ENCODE results near the gene TBC1D9.

TBC1D9 gene

DNA sequence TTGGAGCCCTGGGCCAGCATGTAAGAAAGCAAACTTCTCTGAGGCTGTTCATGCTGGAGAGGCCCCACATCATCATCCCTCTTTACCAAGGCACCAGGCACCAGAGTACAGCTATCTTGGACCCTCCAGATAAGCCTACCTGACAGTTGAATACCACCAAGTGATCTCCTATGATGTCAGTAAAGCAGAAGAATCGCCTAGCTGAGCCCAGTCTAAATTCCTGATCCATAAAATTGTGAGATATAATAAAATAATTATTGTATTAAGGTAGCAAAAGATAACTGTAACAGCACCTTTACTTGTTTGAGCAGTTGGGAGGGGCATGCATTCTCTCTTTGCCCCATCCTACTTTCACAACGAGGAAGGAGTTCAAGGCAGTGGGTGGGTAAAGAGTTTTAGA, 184.6 kb downstream of the TBC1D9 start (continued):
- TF ChIP-seq ZNF768 (tag by site-specific recombination; IDR thresholded peaks at IDR 0.05) (no peak), ZXDB (tag by site-specific recombination; IDR thresholded peaks at IDR 0.05) (no peak), ZNF707 (tag by site-specific recombination; IDR thresholded peaks at IDR 0.05) (no peak), ZFP3 (tag by site-specific recombination; IDR thresholded peaks at IDR 0.05; ENCODE audit: low read depth) (no peak), YY2 (tag by site-specific recombination; IDR thresholded peaks at IDR 0.05) (no peak), ZNF792 (tag by site-specific recombination; IDR thresholded peaks at IDR 0.05) (no peak), ZNF341 (tag by site-specific recombination; IDR thresholded peaks at IDR 0.05; ENCODE audit: low read depth) (no peak), ZNF677 (tag by site-specific recombination; IDR thresholded peaks at IDR 0.05) (no peak), TRIM28 (IDR thresholded peaks at IDR 0.05; ENCODE audit: borderline replicate concordance, low read length) (no peak), ZNF76 (tag by site-specific recombination; IDR thresholded peaks at IDR 0.05; ENCODE audit: borderline replicate concordance, low read depth) (no peak), ZNF626 (tag by site-specific recombination; IDR thresholded peaks at IDR 0.05) (no peak), ZNF660 (tag by site-specific recombination; IDR thresholded peaks at IDR 0.05) (no peak)

Data from HEK293 (cell line).